PC-3 (cell line): ENCODE data around the gene KRTAP8-1. TPM values are rescaled to one million over a fixed set of nuclear protein-coding genes. Genes with fewer than 3 reads are reported as not detected.

ENCODE experiments used
- ATAC-seq: fragments of 200-7000 bp; cut with Tn5 transposase; 2 replicates; pipeline ENCODE4 v1.9.1; 2020; ENCODE audit warnings: mild to moderate bottlenecking, moderate library complexity
- Bru-seq: library from RNA; stranded (reverse); fragments of 400-500 nt; gene quantifications from one replicate; lab custom pipeline; 2021; lab: Mats Ljungman, UMichigan
- BruChase-seq, 2 experiments: library from RNA; stranded (reverse); fragments of 400-500 nt; gene quantifications; one replicate each; lab custom pipeline; 2021; lab: Mats Ljungman, UMichigan
- BruUV-seq: library from RNA; stranded (reverse); fragments of 400-500 nt; replicated peaks from 2 replicates; lab custom pipeline; 2021; lab: Mats Ljungman, UMichigan
- CTCF ChIA-PET: fragments of 300-600 bp; sonication (Branson Sonifier 250); formaldehyde crosslinking; loops from one replicate; lab custom pipeline; 2022; ENCODE audit warnings: antibody characterized with exemption; lab: Charles Lee
- POLR2A ChIA-PET: fragments of 300-600 bp; sonication (Branson Sonifier 250); formaldehyde crosslinking; loops from one replicate; lab custom pipeline; 2022; ENCODE audit warnings: antibody characterized with exemption; ENCODE audit not compliant: unreplicated experiment; lab: Charles Lee
- DNase-seq: peaks from one replicate; pipeline ENCODE4 v3.0.0-alpha.2; 2015
- H2AFZ ChIP-seq: fragments of 300-600 bp; sonication (generic); 2 replicates; pipeline ENCODE4 v1.6.0; 2016; ENCODE audit warnings: antibody characterized with exemption, low read length
- H3F3A ChIP-seq: fragments of 300-600 bp; sonication (generic); one replicate; pipeline ENCODE4 v1.6.0; 2017; ENCODE audit warnings: antibody characterized with exemption, low read length, control low read depth, mild to moderate bottlenecking; ENCODE audit not compliant: unreplicated experiment
- H3K27ac ChIP-seq: fragments of 300-600 bp; sonication (generic); 2 replicates; pipeline ENCODE4 v1.5.1; 2016; ENCODE audit warnings: mild to moderate bottlenecking, low read length
- H3K27me3 ChIP-seq: fragments of 300-600 bp; sonication (generic); 2 replicates; pipeline ENCODE4 v1.6.1; 2016; ENCODE audit warnings: low read length, mixed read lengths
- H3K36me3 ChIP-seq: fragments of 300-600 bp; sonication (generic); 2 replicates; pipeline ENCODE4 v1.6.1; 2016; ENCODE audit warnings: low read depth, mixed run types, low read length, mixed read lengths
- H3K4me1 ChIP-seq: fragments of 300-600 bp; sonication (generic); 2 replicates; pipeline ENCODE4 v1.5.1; 2016; ENCODE audit warnings: low read length; ENCODE audit not compliant: insufficient read depth
- H3K4me2 ChIP-seq: fragments of 300-600 bp; sonication (generic); 2 replicates; pipeline ENCODE4 v1.6.0; 2016; ENCODE audit warnings: low read length
- H3K4me3 ChIP-seq: fragments of 300-600 bp; sonication (generic); 2 replicates; pipeline ENCODE4 v1.5.1; 2016; ENCODE audit warnings: mild to moderate bottlenecking, low read length, mixed read lengths
- H3K79me2 ChIP-seq: fragments of 300-600 bp; sonication (generic); 2 replicates; pipeline ENCODE4 v1.6.1; 2017; ENCODE audit warnings: low read length, mixed read lengths
- H3K9ac ChIP-seq: fragments of 300-600 bp; sonication (generic); 2 replicates; pipeline ENCODE4 v1.6.0; 2016; ENCODE audit warnings: mild to moderate bottlenecking, low read length
- H3K9me2 ChIP-seq: fragments of 300-600 bp; sonication (generic); replicated peaks from 2 replicates; pipeline ENCODE4 v1.6.1; 2016; ENCODE audit warnings: mixed run types, low read length, mixed read lengths
- H3K9me3 ChIP-seq: fragments of 300-600 bp; sonication (generic); 2 replicates; pipeline ENCODE4 v1.6.1; 2016; ENCODE audit warnings: low read length, mixed read lengths
- H4K20me1 ChIP-seq: fragments of 300-600 bp; sonication (generic); 2 replicates; pipeline ENCODE4 v1.6.1; 2016; ENCODE audit warnings: low read length, mixed read lengths
- EZH2 ChIP-seq: fragments of 300-600 bp; sonication (generic); IDR thresholded peaks from one replicate; pipeline ENCODE4 v1.6.1; 2017; ENCODE audit warnings: antibody characterized with exemption, mild to moderate bottlenecking, low read length; ENCODE audit not compliant: unreplicated experiment
- EZH2phosphoT487 ChIP-seq: fragments of 300-600 bp; sonication (generic); IDR thresholded peaks from 2 replicates; pipeline ENCODE4 v1.6.1; 2018; ENCODE audit warnings: mild to moderate bottlenecking, antibody characterized with exemption, low read length, borderline replicate concordance
- intact Hi-C: fragments of 100-400 bp; cut with micrococcal nuclease; formaldehyde crosslinking; loops from 2 replicates; pipeline ENCODE4 v1.9.0; 2023
- long read RNA-seq: library from polyadenylated mRNA; unstranded; transcript quantifications from one replicate; pipeline ENCODE4 v2.0.0, GENCODE V29; 2021; ENCODE audit not compliant: unreplicated experiment
- total RNA-seq: library from RNA; depleted of rRNA; stranded (reverse); fragments of >200 nt; gene quantifications from 2 replicates; pipeline ENCODE4 v1.2.3, GENCODE V29; 2014; rRNA removed
- TF ChIP-seq, protein P1 (sequence below): fragments of 300-600 bp; sonication (generic); conservative IDR thresholded peaks from 2 replicates; pipeline ENCODE4 v1.5.1; 2017; ENCODE audit warnings: antibody characterized with exemption, low read depth, mild to moderate bottlenecking, low read length

The KRTAP8-1 gene
- not detected in 2 replicates for total RNA-seq
- Bru-seq, nascent RNA, result not detected
- not detected for BruChase-seq, experiment 1, labeled RNA remaining after a 6-hour chase
- BruChase-seq, experiment 2, labeled RNA remaining after a 2-hour chase, result not detected
- long read RNA-seq, result 0 reads

DNA sequence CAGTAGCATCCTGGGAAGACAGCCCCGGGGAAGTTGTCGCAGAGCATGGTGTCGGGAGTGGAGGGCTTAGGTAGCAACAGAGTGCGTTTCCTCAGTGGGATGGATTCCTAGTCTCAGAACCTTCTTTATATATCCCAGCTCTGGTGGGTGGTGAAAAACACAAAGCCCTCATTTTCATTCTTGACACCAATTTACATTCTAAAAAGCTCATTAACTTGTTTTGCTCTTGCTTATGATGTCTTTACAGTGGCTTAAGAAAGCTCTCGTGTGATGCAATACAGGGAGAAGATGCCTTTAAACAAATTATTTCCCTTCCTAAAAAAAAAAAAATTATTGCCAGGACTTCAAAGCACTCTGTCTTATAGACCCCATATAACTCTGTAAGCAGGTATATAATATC lies at the start of gene KRTAP8-1:
Gene KRTAP8-1 (minus strand): TSS at position 101 of the 400 bp plus-strand sequence. CDS start 54 bp downstream, at position 47.
- ChIA-PET POLR2A (interaction anchor here (0.6 kb wide), 1 partner anchor 10 kb away, joined by 4 read pairs; no protein-coding TSS in a partner anchor), CTCF (no interaction called here)
- BruUV-seq, result no TSS peak

DNA sequence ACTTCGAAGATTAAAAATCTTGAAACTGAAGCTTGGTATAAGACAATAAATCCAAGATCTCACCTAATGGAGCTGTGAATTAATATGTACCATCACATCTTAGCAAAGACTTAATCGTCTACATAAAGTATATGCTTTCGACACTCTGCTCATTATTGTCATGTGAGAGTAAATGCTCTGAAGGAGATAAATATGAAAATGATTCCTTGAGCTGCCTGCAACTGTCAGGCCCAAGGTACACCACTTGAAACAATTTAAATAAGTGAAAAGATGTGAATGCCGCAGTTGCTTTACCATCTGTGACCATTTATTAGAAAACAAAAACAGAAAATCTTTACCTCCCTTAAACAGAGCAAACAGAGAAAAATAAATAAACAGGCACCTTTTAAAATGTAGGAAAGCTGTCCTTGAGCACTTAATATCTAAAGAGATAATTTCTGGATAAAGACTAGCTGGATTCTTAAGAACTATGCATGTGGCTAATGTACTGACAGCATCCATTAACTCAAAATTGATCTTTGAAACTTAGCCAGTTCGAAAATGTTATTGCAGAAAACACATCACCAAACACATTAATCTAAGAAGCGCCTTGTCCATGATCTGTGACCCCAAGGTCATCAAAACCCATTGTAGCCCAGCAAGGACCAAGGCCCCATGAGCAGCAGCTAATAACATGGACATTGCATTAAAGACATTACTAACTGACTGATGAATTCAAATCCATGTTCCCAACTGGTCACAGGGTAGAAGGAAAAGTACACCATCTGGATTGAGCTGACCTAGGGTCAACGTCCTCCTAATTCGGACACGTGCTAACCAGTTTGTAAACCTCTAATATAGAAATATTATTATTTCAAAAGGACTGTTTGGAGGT lies 34.8 kb upstream of the KRTAP8-1 start:
- TF ChIP-seq, protein P1, sequence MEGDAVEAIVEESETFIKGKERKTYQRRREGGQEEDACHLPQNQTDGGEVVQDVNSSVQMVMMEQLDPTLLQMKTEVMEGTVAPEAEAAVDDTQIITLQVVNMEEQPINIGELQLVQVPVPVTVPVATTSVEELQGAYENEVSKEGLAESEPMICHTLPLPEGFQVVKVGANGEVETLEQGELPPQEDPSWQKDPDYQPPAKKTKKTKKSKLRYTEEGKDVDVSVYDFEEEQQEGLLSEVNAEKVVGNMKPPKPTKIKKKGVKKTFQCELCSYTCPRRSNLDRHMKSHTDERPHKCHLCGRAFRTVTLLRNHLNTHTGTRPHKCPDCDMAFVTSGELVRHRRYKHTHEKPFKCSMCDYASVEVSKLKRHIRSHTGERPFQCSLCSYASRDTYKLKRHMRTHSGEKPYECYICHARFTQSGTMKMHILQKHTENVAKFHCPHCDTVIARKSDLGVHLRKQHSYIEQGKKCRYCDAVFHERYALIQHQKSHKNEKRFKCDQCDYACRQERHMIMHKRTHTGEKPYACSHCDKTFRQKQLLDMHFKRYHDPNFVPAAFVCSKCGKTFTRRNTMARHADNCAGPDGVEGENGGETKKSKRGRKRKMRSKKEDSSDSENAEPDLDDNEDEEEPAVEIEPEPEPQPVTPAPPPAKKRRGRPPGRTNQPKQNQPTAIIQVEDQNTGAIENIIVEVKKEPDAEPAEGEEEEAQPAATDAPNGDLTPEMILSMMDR, result no peak
- TF ChIP-seq EZH2, result no peak
- no peak for TF ChIP-seq EZH2phosphoT487
- intact Hi-C loops, result no loop called here
- no peaks in the 10 kb centered on the region for H3K9me3 ChIP-seq
- no peaks in the 10 kb centered on the region for H4K20me1 ChIP-seq
- H3K9me2 ChIP-seq, result no peaks in the 10 kb centered on the region
- H3K9ac ChIP-seq, result no peak overlapping the region
- H3K4me1 ChIP-seq, result no peaks in the 10 kb centered on the region
- no peak overlapping the region for H3K27ac ChIP-seq
- CTCF ChIA-PET, result no interaction called here
- H3K4me2 ChIP-seq, result no peak overlapping the region
- no TSS peak for BruUV-seq
- H3K4me3 ChIP-seq, result no peak overlapping the region
- H3K27me3 ChIP-seq, result peaks cover 37% of the 10 kb centered on the region; the same call in 1 of the 2 replicates
- no peaks in the 10 kb centered on the region for H3F3A ChIP-seq
- no peak for DNase-seq
- H2AFZ ChIP-seq, result no peak overlapping the region
- ATAC-seq, result no peak
- no peaks in the 10 kb centered on the region for H3K79me2 ChIP-seq
- POLR2A ChIA-PET, result no interaction called here
- H3K36me3 ChIP-seq, result no peaks in the 10 kb centered on the region

More for the DNA sequence above, at the start of gene KRTAP8-1:
- no peak within 1 kb of the TSS for H3K4me3 ChIP-seq
- no peak within 1 kb of the TSS for H3K9ac ChIP-seq
- TF ChIP-seq EZH2 (no peak), EZH2phosphoT487 (no peak)
- TF ChIP-seq, protein P1, result no peak
- no peaks in the 10 kb centered on the region for H3F3A ChIP-seq
- DNase-seq (no peak), ATAC-seq (no peak)
- no peaks in the 10 kb centered on the region for H3K9me2 ChIP-seq
- no peak within 1 kb of the TSS for H3K27ac ChIP-seq
- intact Hi-C loops, result no loop called here
- H3K79me2 ChIP-seq, result no peaks in the 10 kb centered on the region
- H3K4me1 ChIP-seq, result no peaks in the 10 kb centered on the region
- H3K36me3 ChIP-seq, result no peaks in the 10 kb centered on the region
- no peak within 1 kb of the TSS for H2AFZ ChIP-seq
- H3K4me2 ChIP-seq, result no peak within 1 kb of the TSS
- H3K27me3 ChIP-seq, result peaks cover 62% of the 10 kb centered on the region
- no peaks in the 10 kb centered on the region for H4K20me1 ChIP-seq
- no peaks in the 10 kb centered on the region for H3K9me3 ChIP-seq
